ENCODE data around the gene SMIM29. TPM values are rescaled to one million over a fixed set of nuclear protein-coding genes. Genes with fewer than 3 reads are reported as not detected.

The SMIM29 gene
- total RNA-seq, 1 donor from 2014 or later, result 5.3 TPM

- no peak for TF ChIP-seq CTCF (IDR thresholded peaks at IDR 0.05; ENCODE audit: unreplicated experiment)
- DNase-seq (ENCODE audit: low spot score, unreplicated experiment), result no peak
- Mint-ChIP-seq H3K4me3 (ENCODE audit: low read depth) (no peak overlapping the region), H3K36me3 (ENCODE audit: insufficient read depth) (no peaks in the 10 kb centered on the region), H3K4me1 (ENCODE audit: low read depth) (peaks cover 22% of the 10 kb centered on the region), H3K27ac (no peak overlapping the region), H3K9me3 (ENCODE audit: low read depth) (no peaks in the 10 kb centered on the region), H3K27me3 (no peaks in the 10 kb centered on the region)
Observed at GRCh38 chr6:34225551-34225950, 23.3 kb downstream of the SMIM29 start.

- Mint-ChIP-seq H3K4me1 (ENCODE audit: low read depth) (peaks cover 13% of the 10 kb centered on the region), H3K9me3 (ENCODE audit: low read depth) (no peaks in the 10 kb centered on the region), H3K4me3 (ENCODE audit: low read depth) (peak overlapping the region; percentile 67), H3K27ac (peak overlapping the region; percentile 88), H3K27me3 (no peaks in the 10 kb centered on the region), H3K36me3 (ENCODE audit: insufficient read depth) (no peaks in the 10 kb centered on the region)
- no peak for TF ChIP-seq CTCF (IDR thresholded peaks at IDR 0.05; ENCODE audit: unreplicated experiment)
- DNase-seq (ENCODE audit: low spot score, unreplicated experiment), result peak; percentile 77
Observed at GRCh38 chr6:34223956-34224940, 24.6 kb downstream of the SMIM29 start.

GRCh38 chr6:34223381-34223955 lies 25.3 kb downstream of the SMIM29 start:
- Mint-ChIP-seq H3K4me3 (ENCODE audit: low read depth) (peak overlapping the region; percentile 67), H3K27ac (peak overlapping the region; percentile 88), H3K27me3 (no peaks in the 10 kb centered on the region), H3K9me3 (ENCODE audit: low read depth) (no peaks in the 10 kb centered on the region), H3K36me3 (ENCODE audit: insufficient read depth) (no peaks in the 10 kb centered on the region), H3K4me1 (ENCODE audit: low read depth) (peaks cover 12% of the 10 kb centered on the region)
- no peak for TF ChIP-seq CTCF (IDR thresholded peaks at IDR 0.05; ENCODE audit: unreplicated experiment)
- no peak for DNase-seq (ENCODE audit: low spot score, unreplicated experiment)

GRCh38 chr6:34218691-34219090 lies 30.1 kb downstream of the SMIM29 start:
- DNase-seq (ENCODE audit: low spot score, unreplicated experiment), result no peak
- Mint-ChIP-seq H3K27me3 (no peaks in the 10 kb centered on the region), H3K36me3 (ENCODE audit: insufficient read depth) (no peaks in the 10 kb centered on the region), H3K4me1 (ENCODE audit: low read depth) (peaks cover under 1% of the 10 kb centered on the region), H3K27ac (no peak overlapping the region), H3K9me3 (ENCODE audit: low read depth) (no peaks in the 10 kb centered on the region), H3K4me3 (ENCODE audit: low read depth) (no peak overlapping the region)
- TF ChIP-seq CTCF (IDR thresholded peaks at IDR 0.05; ENCODE audit: unreplicated experiment), result no peak

GRCh38 chr6:34213772-34214171 lies 35.0 kb downstream of the SMIM29 start:
- Mint-ChIP-seq H3K4me1 (ENCODE audit: low read depth) (no peaks in the 10 kb centered on the region), H3K27me3 (no peaks in the 10 kb centered on the region), H3K36me3 (ENCODE audit: insufficient read depth) (no peaks in the 10 kb centered on the region), H3K27ac (no peak overlapping the region), H3K4me3 (ENCODE audit: low read depth) (no peak overlapping the region), H3K9me3 (ENCODE audit: low read depth) (no peaks in the 10 kb centered on the region)
- DNase-seq (ENCODE audit: low spot score, unreplicated experiment), result no peak
- no peak for TF ChIP-seq CTCF (IDR thresholded peaks at IDR 0.05; ENCODE audit: unreplicated experiment)

Measured in progenitor cell of endocrine pancreas (in vitro differentiated cells).